Lower lobe of right lung (tissue), 2 donors: ENCODE results near the gene VASN. TPM values are rescaled to one million over a fixed set of nuclear protein-coding genes. Genes with fewer than 3 reads are reported as not detected.

Experiments used
- ATAC-seq, 2 donors: fragments of 200-7000 bp; cut with Tn5 transposase; one replicate each; pipeline ENCODE4 v1.9.1; 2020 to 2022; ENCODE audit warnings: mild to moderate bottlenecking in 2 of 2, moderate library complexity in 2 of 2
- DNase-seq: peaks from one replicate; pipeline ENCODE4 v3.0.0-alpha.2; 2020
- H3K27ac ChIP-seq: fragments of 200-600 bp; one replicate; pipeline ENCODE4 v1.8.0; 2022
- H3K27me3 ChIP-seq: fragments of 200-600 bp; one replicate; pipeline ENCODE4 v1.8.0; 2022; ENCODE audit warnings: low read depth
- H3K36me3 ChIP-seq: fragments of 200-600 bp; one replicate; pipeline ENCODE4 v1.8.0; 2022; ENCODE audit warnings: mild to moderate bottlenecking
- H3K4me1 ChIP-seq: fragments of 200-600 bp; one replicate; pipeline ENCODE4 v1.8.0; 2022
- H3K4me3 ChIP-seq: fragments of 200-600 bp; one replicate; pipeline ENCODE4 v1.8.0; 2022; ENCODE audit warnings: mild to moderate bottlenecking
- H3K9me3 ChIP-seq: fragments of 200-600 bp; one replicate; pipeline ENCODE4 v1.8.0; 2022
- intact Hi-C: fragments of 100-400 bp; cut with DNase I; formaldehyde crosslinking; loops from one replicate; pipeline ENCODE4 v1.11.0; 2022
- total RNA-seq: library from RNA; stranded (reverse); fragmentation: NEBNext Ultra II Directional; extraction: Animal tissue kit (Norgen Biotek cat#: 25700); gene quantifications from one replicate; pipeline ENCODE4 v1.2.1, GENCODE V29; 2021
- TF ChIP-seq, protein P1 (sequence below): fragments of 200-600 bp; IDR thresholded peaks from one replicate; pipeline ENCODE4 v1.8.0; 2022; ENCODE audit warnings: antibody characterized with exemption, mild to moderate bottlenecking
- donor health status: DM: no; HTN: yes; CAD: no; lungs with severe emphysema.

VASN gene
- total RNA-seq, 1 donor from 2014 or later: 17.4 TPM

DNA sequence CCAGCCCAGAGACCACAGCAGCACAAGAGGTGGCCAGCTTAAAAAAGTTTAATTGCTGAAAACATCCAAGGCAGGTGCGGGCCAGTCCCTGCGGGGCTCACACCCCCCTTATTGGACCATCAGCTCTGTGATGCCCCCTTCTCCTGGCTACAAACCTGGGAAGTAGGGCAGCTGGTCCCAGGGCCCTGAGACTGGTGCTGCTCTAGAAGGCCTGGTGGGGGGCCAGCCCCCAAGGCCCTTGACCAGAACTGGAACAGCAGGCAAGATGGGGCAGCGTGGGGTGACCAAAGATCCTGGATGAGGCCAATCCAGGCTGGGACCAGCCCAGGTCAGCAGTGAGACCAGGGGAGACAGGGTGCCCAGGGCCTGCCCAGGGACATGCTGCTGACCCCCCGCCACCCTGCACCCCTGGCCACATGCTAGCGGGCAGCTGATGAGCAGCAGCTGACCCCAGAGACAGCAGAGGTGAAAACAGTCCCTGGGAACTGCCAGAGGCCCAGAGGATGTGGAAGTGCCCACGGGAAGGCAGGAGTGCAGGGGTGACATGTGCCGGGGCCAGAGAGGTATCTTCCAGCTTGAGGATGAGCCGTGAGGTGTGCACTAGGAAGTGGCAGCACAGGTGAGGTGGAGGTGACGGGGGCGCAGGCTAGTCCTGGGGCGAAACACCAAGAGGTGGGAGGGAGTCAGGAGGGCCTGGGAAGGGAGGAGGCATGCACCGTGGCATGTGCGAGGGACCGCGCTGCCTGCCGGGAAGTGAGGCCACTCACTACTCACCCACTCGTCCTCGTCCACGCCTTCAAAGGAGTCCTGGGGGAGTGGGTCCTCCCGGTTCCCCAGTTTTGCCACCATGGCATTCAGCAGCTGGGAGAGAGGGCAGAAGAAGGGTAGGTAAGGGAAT is 16.9 kb upstream of the VASN start:
- TF ChIP-seq, protein P1, sequence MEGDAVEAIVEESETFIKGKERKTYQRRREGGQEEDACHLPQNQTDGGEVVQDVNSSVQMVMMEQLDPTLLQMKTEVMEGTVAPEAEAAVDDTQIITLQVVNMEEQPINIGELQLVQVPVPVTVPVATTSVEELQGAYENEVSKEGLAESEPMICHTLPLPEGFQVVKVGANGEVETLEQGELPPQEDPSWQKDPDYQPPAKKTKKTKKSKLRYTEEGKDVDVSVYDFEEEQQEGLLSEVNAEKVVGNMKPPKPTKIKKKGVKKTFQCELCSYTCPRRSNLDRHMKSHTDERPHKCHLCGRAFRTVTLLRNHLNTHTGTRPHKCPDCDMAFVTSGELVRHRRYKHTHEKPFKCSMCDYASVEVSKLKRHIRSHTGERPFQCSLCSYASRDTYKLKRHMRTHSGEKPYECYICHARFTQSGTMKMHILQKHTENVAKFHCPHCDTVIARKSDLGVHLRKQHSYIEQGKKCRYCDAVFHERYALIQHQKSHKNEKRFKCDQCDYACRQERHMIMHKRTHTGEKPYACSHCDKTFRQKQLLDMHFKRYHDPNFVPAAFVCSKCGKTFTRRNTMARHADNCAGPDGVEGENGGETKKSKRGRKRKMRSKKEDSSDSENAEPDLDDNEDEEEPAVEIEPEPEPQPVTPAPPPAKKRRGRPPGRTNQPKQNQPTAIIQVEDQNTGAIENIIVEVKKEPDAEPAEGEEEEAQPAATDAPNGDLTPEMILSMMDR: no peak
- intact Hi-C loops: no loop called here
- Histone ChIP-seq H3K4me3 (no peak overlapping the region), H3K4me1 (peaks cover 20% of the 10 kb centered on the region), H3K27ac (no peak overlapping the region), H3K9me3 (no peaks in the 10 kb centered on the region), H3K27me3 (no peaks in the 10 kb centered on the region), H3K36me3 (peaks cover 41% of the 10 kb centered on the region)
- no peak for DNase-seq
- ATAC-seq: no peak

DNA sequence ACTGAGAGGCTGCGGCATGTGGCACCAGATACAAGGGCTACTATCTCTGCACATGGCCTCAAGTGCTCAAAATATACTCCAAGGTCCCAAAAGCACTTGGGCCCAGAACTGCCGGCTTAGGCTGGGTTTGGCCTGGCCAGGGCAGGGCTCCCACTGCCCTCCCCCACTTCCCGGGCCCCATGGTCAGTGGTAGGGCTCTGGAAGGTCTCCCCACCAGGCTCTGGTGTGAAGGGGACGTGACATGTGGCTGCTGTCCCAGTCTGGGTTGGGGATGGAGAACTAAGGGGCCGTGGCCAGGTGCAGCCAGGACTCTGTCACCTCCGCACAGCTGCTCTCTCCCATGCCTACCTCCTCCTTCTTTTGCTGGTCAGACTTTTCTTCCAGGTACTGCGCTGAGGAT is 14.8 kb upstream of the VASN start:
- Histone ChIP-seq H3K4me3 (no peak overlapping the region), H3K36me3 (peaks cover 56% of the 10 kb centered on the region), H3K4me1 (peaks cover 6% of the 10 kb centered on the region), H3K27me3 (no peaks in the 10 kb centered on the region), H3K27ac (no peak overlapping the region), H3K9me3 (no peaks in the 10 kb centered on the region)
- intact Hi-C loops: no loop called here
- DNase-seq (no peak), ATAC-seq (no peak)
- TF ChIP-seq, protein P1: no peak

DNA sequence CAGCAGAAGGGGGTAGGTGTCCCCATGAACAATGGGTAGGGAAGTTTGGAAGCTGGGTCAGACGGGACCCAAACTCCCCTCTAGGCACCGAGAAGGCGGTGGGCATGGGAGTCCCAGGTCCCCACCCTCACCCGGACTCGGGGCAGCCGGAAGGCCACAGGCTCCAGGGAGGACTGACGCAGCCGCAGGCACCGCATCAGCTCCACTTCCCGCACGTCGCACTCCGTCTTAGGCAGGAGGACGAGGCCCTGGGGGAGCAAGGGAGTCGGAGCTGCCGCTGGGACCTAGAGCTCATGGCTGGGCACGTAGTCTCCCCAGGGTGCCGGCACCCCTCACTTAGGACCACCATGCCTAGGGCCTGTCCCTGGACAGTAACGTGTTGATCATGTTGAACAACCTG is 13.4 kb upstream of the VASN start:
- ATAC-seq (no peak), DNase-seq (no peak)
- intact Hi-C loops: no loop called here
- H3K27me3 ChIP-seq: no peaks in the 10 kb centered on the region
- H3K9me3 ChIP-seq: no peaks in the 10 kb centered on the region
- no peak overlapping the region for H3K27ac ChIP-seq
- H3K36me3 ChIP-seq: peaks cover 70% of the 10 kb centered on the region
- H3K4me1 ChIP-seq: peaks cover 6% of the 10 kb centered on the region
- H3K4me3 ChIP-seq: no peak overlapping the region
- TF ChIP-seq, protein P1: no peak

DNA sequence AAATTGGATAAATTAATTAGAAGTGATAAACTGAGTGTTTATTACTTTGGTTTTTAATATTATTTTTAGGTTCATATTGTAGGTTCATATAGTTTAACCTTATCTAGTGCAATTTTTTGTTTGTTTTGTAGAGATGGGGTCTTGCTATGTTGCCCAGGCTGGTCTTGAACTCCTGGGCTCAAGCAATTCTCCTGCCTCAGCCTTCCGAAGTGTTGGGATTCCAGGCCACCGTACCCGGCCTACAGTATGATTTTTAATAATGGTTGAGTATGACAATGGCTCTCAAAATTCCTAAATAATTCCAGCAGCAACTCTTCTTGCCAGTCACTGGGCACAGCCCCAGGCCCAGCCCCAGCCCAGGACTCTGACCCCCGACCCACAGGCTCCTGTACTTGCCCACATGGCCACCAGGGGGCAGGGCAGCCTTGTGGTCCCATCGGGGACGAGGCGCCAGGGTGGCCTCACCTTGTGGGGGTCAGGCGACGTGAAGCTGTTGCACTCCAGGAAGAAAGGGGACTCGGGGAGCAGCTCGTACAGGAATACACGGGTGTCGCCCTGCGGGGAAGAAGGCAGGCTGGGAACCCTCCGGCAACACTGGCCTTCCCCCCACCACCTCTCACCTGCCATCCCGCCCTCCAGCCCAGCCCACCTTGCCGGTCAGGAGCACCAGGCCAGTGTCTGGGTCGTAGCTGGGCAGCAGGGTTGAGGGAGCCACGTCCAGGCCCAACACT is 12.7 kb upstream of the VASN start:
- DNase-seq (peak; percentile 80), ATAC-seq (peak; percentile 77 to 82)
- H3K27me3 ChIP-seq: no peaks in the 10 kb centered on the region
- no peak overlapping the region for H3K27ac ChIP-seq
- no peaks in the 10 kb centered on the region for H3K9me3 ChIP-seq
- TF ChIP-seq, protein P1: peak; percentile 97
- peaks cover 6% of the 10 kb centered on the region for H3K4me1 ChIP-seq
- intact Hi-C loops: no loop called here
- H3K4me3 ChIP-seq: no peak overlapping the region
- H3K36me3 ChIP-seq: peaks cover 76% of the 10 kb centered on the region

DNA sequence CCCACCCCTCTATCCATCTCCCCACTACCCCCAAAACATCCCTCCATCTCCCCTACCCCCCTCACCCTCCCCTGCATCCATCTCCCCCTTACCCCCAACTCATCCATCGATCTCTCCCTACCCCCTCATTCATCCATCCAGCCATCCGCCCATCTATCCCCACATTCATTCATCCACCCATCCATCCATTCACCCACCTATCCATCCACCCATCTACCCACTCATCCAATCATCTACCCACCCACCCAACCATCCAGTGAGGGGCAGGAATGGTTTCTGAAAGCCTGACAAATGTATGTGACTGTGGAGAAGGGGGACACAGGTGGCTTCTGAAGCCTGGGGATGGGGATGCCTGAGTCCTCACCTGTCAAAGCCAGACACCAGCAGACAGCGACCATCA is 11.7 kb upstream of the VASN start:
- Histone ChIP-seq H3K4me1 (peaks cover 6% of the 10 kb centered on the region), H3K36me3 (peaks cover 80% of the 10 kb centered on the region), H3K4me3 (no peak overlapping the region), H3K9me3 (no peaks in the 10 kb centered on the region), H3K27ac (no peak overlapping the region), H3K27me3 (no peaks in the 10 kb centered on the region)
- no peak for ATAC-seq
- DNase-seq: no peak
- TF ChIP-seq, protein P1: no peak
- intact Hi-C loops: loop anchor here (5.0 kb wide), 1 partner anchor 42 kb away; no protein-coding TSS in a partner anchor
